Activated CD4-positive, alpha-beta T cell treated with anti-CD3 and anti-CD28 coated beads, Interleukin-2, amount 50 U/mL, for 1 hour (primary cell): ENCODE results near the gene GPR4.

Experiments
- DNase-seq: peaks from one replicate; pipeline ENCODE4 v3.0.0-alpha.2; 2020

The GPR4 gene

GRCh38 chr19:45547211-45547770 lies 54.7 kb downstream of the GPR4 start:
- no peak for DNase-seq

- DNase-seq = no peak
Observed at GRCh38 chr19:45542234-45542668, 59.8 kb downstream of the GPR4 start.
